ENCODE measurements around the gene VAV3.
"Not testable (repeated sequence)": the region's sequence is repeated elsewhere in the genome, so short reads cannot be mapped to it uniquely, and the experiment has no call there.

VAV3 gene

DNA sequence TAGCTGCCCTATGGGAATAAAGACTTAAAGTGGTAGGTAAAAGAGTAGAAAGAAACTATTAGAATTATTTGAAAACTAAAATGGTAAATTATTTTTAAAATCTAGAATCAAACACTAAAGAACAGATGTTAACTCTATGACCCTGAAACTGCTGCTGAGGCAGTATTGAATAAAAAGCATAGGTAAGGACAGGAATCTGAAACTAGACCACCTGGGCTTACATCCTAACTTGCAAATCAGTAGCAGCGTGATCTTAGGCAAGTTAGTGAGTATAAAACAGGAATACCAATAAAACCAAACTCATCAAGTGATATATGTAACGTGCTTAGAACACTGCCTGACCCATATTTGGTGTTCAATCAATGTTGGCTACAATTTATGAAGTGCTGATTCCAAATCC is 257.9 kb downstream of the VAV3 start:
- DNase-seq = no peak

GRCh38 chr1:107706182-107706581 is 258.8 kb downstream of the VAV3 start:
- no peak for DNase-seq

DNA sequence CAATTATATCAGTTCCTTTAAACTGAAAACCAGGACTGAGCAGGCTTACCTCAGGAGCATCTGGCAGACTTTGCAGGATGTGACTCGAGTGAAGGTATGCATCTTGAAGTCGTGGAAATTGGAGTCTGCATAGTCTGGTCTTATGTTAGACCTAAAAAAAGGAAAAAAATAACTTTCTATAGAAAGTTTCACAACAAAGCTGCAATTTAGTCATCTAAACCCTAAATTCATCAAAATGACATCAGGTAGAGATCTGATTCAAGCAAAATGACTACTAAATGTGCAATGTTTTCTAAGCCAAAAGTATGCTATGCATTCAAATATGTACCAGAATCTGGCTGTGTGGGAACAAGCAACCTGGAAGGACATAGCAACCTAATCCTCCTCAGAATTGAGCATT is 260.1 kb downstream of the VAV3 start:
- DNase-seq = no peak

- no peak for DNase-seq
Measured at GRCh38 chr1:107702946-107703571, 261.9 kb downstream of the VAV3 start.

GRCh38 chr1:107700651-107701050 is 264.3 kb downstream of the VAV3 start:
- not testable (repeated sequence) for DNase-seq

GRCh38 chr1:107698161-107698560 is 266.8 kb downstream of the VAV3 start:
- DNase-seq = no peak

- DNase-seq = no peak
Measured at GRCh38 chr1:107695341-107695740, 269.6 kb downstream of the VAV3 start.

DNA sequence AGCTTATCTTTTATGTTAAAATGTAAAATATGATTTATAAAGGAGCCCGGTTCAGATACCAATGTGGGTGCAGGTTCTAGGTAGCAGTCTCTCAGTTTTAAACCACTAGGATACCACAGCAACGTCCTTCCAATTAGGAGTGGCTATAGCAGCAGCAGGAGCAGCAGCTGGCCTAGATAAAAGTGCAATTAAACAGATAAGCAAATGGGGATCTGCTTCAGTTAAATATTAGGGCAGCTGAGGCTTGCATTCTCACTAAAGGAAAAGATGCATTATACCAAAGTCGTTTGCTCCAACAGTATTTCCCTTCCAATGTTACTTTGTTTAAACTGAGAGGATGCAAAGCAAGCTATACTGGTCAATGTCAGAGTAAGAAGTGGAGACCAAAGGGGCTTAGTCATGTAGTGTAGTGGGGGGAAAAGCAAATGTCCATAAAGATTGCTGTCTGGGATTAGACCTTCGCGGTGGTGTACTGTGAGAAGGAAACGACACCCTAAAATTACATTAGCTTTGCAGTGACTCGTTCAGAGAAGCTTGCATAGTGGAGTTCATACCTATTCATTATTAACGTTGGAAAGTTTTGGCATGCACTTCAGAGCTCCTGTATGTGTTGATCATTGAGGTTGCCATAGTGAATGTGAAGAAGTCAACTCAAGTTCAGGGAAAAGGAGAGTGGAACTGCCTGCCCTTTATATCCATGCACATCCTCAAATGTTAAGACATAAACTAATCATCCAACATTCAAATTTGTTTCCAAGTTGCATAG is 272.2 kb downstream of the VAV3 start:
- no peak for DNase-seq

DNA sequence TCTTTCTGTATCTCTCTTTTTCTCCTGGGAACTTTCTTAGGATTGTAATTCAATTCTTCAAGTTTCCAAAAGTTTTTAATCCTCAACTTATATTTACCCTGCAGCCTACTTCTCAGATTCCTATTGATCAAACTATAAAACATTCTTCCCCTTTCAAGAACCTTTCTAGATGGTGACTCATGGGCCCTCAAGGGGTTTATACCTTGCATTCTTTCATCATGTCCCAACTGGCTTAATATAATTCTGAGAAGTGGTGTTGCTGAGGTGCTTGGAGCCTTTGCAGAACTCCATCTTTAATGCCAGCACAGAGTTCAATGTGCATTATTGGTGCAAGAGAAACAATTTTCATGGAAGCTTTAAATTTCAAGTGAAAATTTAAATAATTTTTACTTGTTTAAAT is 273.4 kb downstream of the VAV3 start:
- DNase-seq = no peak

GRCh38 chr1:107690491-107690890 is 274.5 kb downstream of the VAV3 start:
- DNase-seq = no peak

DNA sequence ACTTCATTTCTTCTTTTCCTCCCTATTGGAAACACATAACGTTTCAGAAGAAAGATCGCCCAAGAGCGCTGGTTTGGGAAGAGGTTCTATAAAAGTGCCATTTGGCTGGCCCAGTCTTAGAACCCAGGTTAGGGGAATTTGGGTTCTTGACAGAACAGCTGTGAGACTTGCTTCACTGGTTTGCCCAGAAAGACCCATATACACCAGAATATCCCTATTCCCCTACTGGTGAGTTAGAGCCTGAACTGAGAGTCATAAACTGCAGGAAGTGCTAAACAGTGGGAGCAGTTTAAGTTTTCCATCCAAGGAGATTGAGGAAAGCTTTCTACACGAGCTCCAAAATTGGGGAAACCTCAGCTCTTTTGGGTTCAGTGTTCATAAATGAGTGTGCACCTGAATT is 275.2 kb downstream of the VAV3 start:
- DNase-seq = no peak

DNA sequence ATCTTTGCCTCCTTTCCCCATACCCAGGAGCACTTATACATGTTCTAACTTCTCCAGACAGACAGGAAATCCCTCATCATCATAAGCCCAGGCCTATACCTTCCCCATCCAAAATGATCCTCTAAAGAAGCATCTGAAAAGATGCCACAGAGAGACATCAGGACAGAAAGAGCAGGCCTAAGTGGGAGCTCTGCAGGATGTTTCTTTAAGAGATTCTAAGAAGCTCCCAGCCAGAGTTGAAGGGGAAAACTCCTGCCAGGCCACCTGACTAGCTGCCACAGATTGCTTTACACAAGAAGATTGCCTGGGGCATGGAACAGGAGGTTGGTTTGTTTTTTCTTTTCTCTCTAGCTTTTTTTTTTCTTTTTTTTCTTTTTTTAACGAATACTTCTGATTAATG is 275.8 kb downstream of the VAV3 start:
- no peak for DNase-seq

DNA sequence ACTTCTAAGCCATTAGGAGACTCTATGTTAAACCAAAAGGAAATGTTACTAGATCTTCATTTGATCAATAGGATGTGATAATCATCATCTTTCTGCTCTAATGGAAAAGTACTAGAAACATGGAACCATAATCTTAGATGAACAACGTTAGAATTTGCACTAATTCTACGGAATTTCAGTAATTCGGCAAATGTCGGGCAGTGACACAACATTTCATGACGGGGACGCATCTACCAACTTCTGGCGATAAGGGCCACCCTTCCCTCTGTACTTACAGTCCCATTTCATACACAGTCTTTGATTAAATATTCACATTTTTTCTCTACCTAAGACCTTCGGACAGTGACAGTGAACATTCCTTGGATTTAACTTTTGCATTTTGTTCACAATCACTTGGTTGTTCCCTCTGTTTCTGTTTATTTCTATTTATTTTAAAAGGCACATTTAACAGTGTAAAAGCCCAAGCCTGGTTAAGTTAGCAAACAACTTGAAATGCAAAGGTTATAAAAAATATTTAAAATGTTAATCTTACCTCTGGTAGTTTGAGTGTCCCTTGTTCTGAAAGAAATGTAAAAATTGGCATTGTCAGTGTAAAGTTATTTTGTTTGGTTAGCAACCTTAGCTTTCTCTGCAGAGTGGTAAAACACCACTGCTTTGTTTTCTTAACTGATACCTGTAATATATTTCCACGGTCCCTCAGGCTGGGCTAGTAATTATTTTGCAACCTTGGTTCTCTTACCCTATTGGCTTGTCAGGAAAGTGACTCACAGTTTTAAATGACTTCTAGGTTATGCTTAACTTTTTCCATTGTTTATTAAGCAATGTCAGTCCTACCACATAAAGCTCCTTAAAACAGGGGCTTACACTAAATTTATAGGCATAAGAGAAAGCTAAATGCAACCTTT is 276.9 kb downstream of the VAV3 start:
- DNase-seq = no peak

GRCh38 chr1:107683683-107684082 is 281.3 kb downstream of the VAV3 start:
- no peak for DNase-seq

GRCh38 chr1:107683191-107683657 is 281.8 kb downstream of the VAV3 start:
- no peak for DNase-seq

- DNase-seq = no peak
Measured at GRCh38 chr1:107682467-107682866, 282.5 kb downstream of the VAV3 start.

DNA sequence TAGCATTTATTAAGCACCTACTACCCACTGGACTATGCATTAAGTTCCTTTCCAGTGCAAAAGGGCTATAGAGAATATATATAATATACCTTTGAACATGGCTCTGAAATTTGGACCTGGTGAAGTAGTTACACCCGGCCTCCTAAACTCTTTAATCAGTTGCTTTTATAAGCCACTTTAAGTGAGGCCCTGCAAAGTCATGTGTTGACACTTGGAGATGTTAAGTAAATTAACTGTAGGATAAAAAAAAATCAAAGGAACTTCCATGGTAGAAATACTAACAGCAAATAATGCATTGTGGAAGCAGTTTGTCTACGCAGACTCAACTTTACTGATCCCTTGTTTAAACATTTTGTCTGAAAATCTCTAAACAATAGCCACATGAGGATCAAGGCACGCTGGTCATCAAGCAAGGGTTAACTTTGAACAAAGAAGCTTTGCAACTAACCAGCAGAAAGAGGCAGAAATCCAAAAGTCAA is 283.9 kb downstream of the VAV3 start:
- DNase-seq = no peak

- no peak for DNase-seq
Measured at GRCh38 chr1:107680579-107680985, 284.4 kb downstream of the VAV3 start.

DNA sequence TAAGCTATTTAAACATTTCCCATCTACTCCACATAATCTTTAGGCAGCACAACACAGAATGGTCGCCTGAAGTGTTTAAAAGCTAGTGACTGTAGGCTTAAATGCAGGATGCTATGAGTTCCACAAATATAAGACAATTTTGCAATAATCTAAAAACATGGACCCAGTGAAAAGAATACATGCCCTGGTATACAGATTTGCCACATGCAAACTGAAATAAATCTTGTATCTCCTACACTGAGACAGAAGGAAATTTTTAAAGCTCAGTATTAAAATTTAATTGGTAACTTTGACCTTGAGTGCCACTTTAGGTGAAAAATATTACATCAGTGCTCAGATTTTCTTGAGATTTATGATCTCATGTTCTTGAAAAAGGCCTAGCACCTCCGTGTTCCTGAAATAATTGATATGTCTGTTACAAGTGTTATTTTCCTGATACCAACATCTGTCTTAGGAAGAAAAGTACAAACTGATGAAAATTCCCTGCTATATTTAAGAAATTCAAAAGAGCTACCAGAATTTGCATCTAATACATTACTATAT is 285.5 kb downstream of the VAV3 start:
- DNase-seq = no peak

GRCh38 chr1:107678993-107679392 is 286.0 kb downstream of the VAV3 start:
- DNase-seq = no peak

- no peak for DNase-seq
Measured at GRCh38 chr1:107677697-107678096, 287.3 kb downstream of the VAV3 start.

DNA sequence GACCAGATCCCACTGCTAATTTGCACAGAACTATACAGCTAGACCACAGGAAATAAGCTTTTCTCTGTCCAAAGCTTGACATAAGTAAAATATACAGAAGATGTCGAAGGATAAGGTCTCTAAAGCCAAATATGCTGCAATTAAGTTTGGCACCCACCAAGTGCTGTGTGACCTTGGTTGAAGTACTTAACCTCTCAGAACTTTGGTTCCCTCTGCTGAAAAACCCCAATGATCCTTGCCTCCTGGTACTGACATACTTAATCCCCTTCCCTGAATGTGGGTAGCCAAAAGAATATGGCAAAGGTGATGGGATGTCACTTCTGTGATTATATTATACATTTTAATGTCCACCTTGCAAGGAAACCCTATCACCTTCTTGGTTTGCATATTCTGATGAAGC is 290.5 kb downstream of the VAV3 start:
- DNase-seq = no peak

GRCh38 chr1:107673006-107673405 is 292.0 kb downstream of the VAV3 start:
- no peak for DNase-seq

Measured in NCI-H2227 treated with DMSO at 0.1 percent for 48 hours (cell line).